ENCODE measurements around the gene GGT7. TPM values are rescaled to one million over a fixed set of nuclear protein-coding genes. Genes with fewer than 3 reads are reported as not detected.

Gene GGT7
- total RNA-seq, 4 donors from 2014 or later, result 2.9 to 15.8 (median 10.3) TPM

GRCh38 chr20:34831936-34832335, 40.7 kb downstream of the GGT7 start:
- no peak for TF ChIP-seq CTCF (IDR thresholded peaks at IDR 0.05; ENCODE audit: low read depth)

- no peak for TF ChIP-seq CTCF (IDR thresholded peaks at IDR 0.05; ENCODE audit: low read depth)
These were observed 43.5 kb downstream of the GGT7 start for GRCh38 chr20:34829191-34829590.

GRCh38 chr20:34825530-34826362, 46.9 kb downstream of the GGT7 start, which contains the start of gene NCOA6:
Gene NCOA6, minus strand, starts transcription at chr20:34825651. Its CDS starts 43,296 bp downstream, at chr20:34782355.
- TF ChIP-seq CTCF (IDR thresholded peaks at IDR 0.05; ENCODE audit: low read depth), result no peak

- no peak for TF ChIP-seq CTCF (IDR thresholded peaks at IDR 0.05; ENCODE audit: low read depth)
These were observed 47.7 kb downstream of the GGT7 start for GRCh38 chr20:34824806-34825529.

- TF ChIP-seq CTCF (IDR thresholded peaks at IDR 0.05; ENCODE audit: low read depth), result no peak
These were observed 48.2 kb downstream of the GGT7 start for GRCh38 chr20:34824452-34824805.

- no peak for TF ChIP-seq CTCF (IDR thresholded peaks at IDR 0.05; ENCODE audit: low read depth)
These were observed 48.6 kb downstream of the GGT7 start for GRCh38 chr20:34824026-34824425.
